Breast epithelium (tissue), 4 donors: ENCODE data around the gene PROCA1. TPM values are rescaled to one million over a fixed set of nuclear protein-coding genes. Genes with fewer than 3 reads are reported as not detected.

ENCODE experiments used
- DNase-seq, 2 donors: peaks; one replicate each; pipeline ENCODE4 v3.0.0-alpha.2; 2019; ENCODE audit warnings: low spot score in 2 of 2
- H3K27ac ChIP-seq, 2 donors: fragments of 200-600 bp; sonication (generic) in 1 of 2; one replicate each; pipeline ENCODE4 v1.5.1; 2016 to 2019; ENCODE audit warnings: mild to moderate bottlenecking in 1 of 2
- H3K27me3 ChIP-seq, 2 donors: fragments of 200-600 bp; sonication (generic) in 1 of 2; one replicate each; pipeline versions ENCODE4 v1.5.1 to v1.6.0; 2017 to 2019; ENCODE audit warnings: control low read depth in 1 of 2, mild to moderate bottlenecking in 1 of 2
- H3K36me3 ChIP-seq: fragments of 200-600 bp; one replicate; pipeline ENCODE4 v1.5.1; 2019
- H3K4me1 ChIP-seq, 2 donors: fragments of 200-600 bp; sonication (generic); one replicate each; pipeline ENCODE4 v1.5.1; 2016 to 2019; ENCODE audit warnings: control low read depth in 1 of 2
- H3K4me3 ChIP-seq, 3 donors: fragments of 200-600 bp; sonication (generic); 1 replicate in 2 of 3; 2 replicates in 1 of 3; pipeline ENCODE4 v1.5.1; 2016 to 2019; ENCODE audit warnings: mild to moderate bottlenecking in 3 of 3, moderate library complexity in 2 of 3
- H3K9me3 ChIP-seq, 2 donors: fragments of 200-600 bp; sonication (generic) in 1 of 2; one replicate each; pipeline ENCODE4 v1.5.1; 2016 to 2019; ENCODE audit warnings: control low read depth in 1 of 2
- CTCF ChIP-seq, 3 donors: fragments of 450-650 bp; IDR thresholded peaks; one replicate each; pipeline ENCODE4 v1.5.1; 2016 to 2017; ENCODE audit warnings: antibody characterized with exemption in 3 of 3, mild to moderate bottlenecking in 3 of 3, moderate library complexity in 3 of 3
- POLR2A ChIP-seq: fragments of 450-650 bp; IDR thresholded peaks from one replicate; pipeline ENCODE4 v1.6.1; 2016; ENCODE audit warnings: antibody characterized with exemption, mild to moderate bottlenecking, moderate library complexity
- POLR2AphosphoS5 ChIP-seq, 3 donors: sonication (generic); formaldehyde crosslinking; IDR thresholded peaks; one replicate each; pipeline ENCODE4 v1.6.1; 2017; ENCODE audit warnings: antibody characterized with exemption in 3 of 3
- intact Hi-C: fragments of 100-400 bp; cut with DNase I; formaldehyde crosslinking; loops from one replicate; pipeline ENCODE4 v1.15.1; 2023; ENCODE audit warnings: low total_unique reads
- total RNA-seq, 3 donors: library from RNA; depleted of rRNA; stranded (reverse); fragments of >200 nt; gene quantifications; one replicate each; pipeline ENCODE4 v1.1.0, GENCODE V29; 2016

Gene PROCA1
- total RNA-seq, 3 donors from 2014 or later: 1.6 to 2.3 (median 1.6) TPM

GRCh38 chr17:28702026-28702751, 9.5 kb downstream of the PROCA1 start:
- Histone ChIP-seq H3K4me3 (no peak overlapping the region), H3K27me3 (no peaks in the 10 kb centered on the region), H3K36me3 (peaks cover 19% of the 10 kb centered on the region), H3K4me1 (no peaks in the 10 kb centered on the region), H3K27ac (no peak overlapping the region), H3K9me3 (no peaks in the 10 kb centered on the region)
- intact Hi-C loops: no loop called here
- TF ChIP-seq POLR2AphosphoS5 (IDR thresholded peaks at IDR 0.05) (no peak), POLR2A (no peak), CTCF (IDR thresholded peaks at IDR 0.05) (no peak)
- no peak for DNase-seq

DNA sequence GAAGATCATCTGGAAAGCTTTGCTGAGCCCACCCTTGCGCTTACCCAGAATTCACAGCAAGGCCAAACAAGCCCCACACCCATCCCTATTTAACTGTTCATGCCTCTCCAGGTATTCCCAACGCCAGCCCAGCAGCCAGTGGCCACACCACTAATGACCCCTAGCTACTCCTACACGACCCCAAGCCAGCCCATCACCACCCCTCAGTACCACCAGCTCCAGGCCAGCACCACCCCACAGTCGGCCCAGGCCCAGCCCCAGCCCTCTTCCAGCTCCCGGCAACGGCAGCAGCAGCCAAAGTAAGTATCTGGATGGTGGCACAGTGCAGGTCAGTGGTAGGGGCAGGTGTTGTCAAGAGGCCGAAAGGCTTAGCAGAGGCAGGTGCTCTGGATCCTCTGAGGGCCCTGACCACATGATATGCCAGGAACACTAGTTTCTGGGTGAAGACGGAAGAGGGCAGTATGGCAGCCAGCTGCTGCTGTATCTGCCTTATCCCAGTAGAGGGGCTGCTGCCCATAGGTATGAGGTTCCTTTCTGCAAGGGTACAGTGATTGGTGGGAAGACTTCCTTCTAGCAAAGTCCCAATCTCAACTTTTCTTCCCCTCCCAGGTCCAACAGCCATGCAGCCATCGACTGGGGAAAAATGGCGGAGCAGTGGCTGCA, 10.7 kb downstream of the PROCA1 start:
- DNase-seq: no peak
- Histone ChIP-seq H3K36me3 (peaks cover 19% of the 10 kb centered on the region), H3K27ac (no peak overlapping the region), H3K9me3 (no peaks in the 10 kb centered on the region), H3K4me3 (no peak overlapping the region), H3K27me3 (no peaks in the 10 kb centered on the region), H3K4me1 (no peaks in the 10 kb centered on the region)
- TF ChIP-seq CTCF (IDR thresholded peaks at IDR 0.05): no peak
- no peak for TF ChIP-seq POLR2A
- no peak for TF ChIP-seq POLR2AphosphoS5 (IDR thresholded peaks at IDR 0.05)
- intact Hi-C loops: no loop called here

DNA sequence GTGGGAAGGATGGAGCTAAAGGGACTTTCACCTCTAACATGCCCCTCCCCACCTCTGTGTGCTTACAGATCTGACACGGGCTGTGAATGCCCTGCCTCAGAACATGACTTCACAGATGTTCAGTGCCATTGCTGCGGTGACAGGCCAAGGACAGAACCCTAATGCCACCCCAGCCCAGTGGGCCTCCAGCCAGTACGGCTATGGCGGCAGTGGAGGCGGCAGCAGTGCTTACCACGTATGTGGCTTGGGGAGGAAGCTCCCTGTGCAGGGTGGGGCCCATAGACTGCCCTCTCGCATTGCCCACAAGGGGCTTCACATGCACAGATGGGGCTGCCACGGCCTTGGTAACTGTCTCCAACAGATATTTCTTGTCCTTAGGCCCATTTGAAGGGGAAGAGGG, 11.4 kb downstream of the PROCA1 start:
- H3K36me3 ChIP-seq: peaks cover 19% of the 10 kb centered on the region
- H3K27ac ChIP-seq: no peak overlapping the region
- DNase-seq: no peak
- H3K27me3 ChIP-seq: no peaks in the 10 kb centered on the region
- intact Hi-C loops: no loop called here
- H3K4me1 ChIP-seq: no peaks in the 10 kb centered on the region
- TF ChIP-seq POLR2A (no peak), POLR2AphosphoS5 (IDR thresholded peaks at IDR 0.05) (no peak), CTCF (IDR thresholded peaks at IDR 0.05) (no peak)
- H3K9me3 ChIP-seq: no peaks in the 10 kb centered on the region
- H3K4me3 ChIP-seq: no peak overlapping the region

DNA sequence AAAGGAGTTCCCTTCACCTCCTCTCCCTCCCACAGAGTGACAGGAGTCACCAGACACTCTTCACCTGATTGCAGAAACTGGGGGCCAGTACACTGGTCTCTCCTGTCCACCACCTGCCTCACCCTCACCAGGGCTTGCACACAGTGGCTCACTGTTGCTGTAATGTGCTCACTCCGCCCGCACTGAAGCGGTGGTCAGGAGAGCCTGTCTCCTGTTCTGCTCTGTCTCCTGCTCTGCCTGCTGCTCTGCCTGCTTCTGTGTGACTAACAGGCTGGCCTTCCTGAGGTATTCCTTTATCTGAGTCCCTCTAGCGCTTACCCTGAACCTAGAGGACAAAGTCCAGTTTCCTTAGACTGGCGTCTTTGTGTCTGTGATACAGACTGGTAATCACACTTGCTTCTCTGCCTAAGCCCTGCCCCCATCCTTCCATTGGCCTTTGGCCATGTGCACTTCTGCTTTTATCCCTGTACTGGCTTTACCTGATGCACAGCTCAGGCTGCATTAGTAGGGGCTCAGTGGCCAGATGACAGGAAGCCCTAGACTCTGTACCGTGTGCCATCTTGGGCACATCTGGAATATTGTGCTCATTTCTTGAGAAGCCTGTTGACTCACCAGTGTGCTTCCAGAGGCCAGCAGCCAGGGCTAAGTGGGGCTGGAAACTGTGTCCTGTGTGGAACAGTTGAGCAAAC, 13.3 kb downstream of the PROCA1 start:
- intact Hi-C loops: no loop called here
- no peak overlapping the region for H3K27ac ChIP-seq
- no peaks in the 10 kb centered on the region for H3K4me1 ChIP-seq
- TF ChIP-seq CTCF (IDR thresholded peaks at IDR 0.05): no peak
- TF ChIP-seq POLR2AphosphoS5 (IDR thresholded peaks at IDR 0.05): no peak
- TF ChIP-seq POLR2A: no peak
- no peak overlapping the region for H3K4me3 ChIP-seq
- DNase-seq: no peak
- H3K36me3 ChIP-seq: peaks cover 19% of the 10 kb centered on the region
- no peaks in the 10 kb centered on the region for H3K9me3 ChIP-seq
- no peaks in the 10 kb centered on the region for H3K27me3 ChIP-seq

DNA sequence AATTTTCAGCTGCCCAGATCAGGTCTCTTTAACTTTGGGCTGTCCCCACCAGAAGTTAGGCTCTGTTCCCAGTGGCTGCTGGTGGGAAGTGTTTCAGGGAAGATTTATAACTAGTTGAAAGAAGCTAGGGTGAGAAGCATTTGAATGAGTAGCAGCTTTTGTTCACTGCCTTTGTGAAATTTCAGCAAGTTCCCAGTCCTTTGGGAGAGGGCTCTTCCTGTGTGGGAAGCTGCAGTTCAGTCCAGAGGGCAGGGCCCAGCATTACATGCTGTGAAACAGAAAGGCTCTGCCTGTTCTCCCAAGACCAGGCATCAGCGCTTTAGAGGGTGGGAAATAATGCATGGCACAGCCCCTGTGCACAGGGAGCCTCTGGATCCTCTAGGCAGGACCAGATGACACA, 17.8 kb downstream of the PROCA1 start:
- no peaks in the 10 kb centered on the region for H3K9me3 ChIP-seq
- H3K4me1 ChIP-seq: no peaks in the 10 kb centered on the region
- no peaks in the 10 kb centered on the region for H3K27me3 ChIP-seq
- no peak overlapping the region for H3K27ac ChIP-seq
- peaks cover 22% of the 10 kb centered on the region for H3K36me3 ChIP-seq
- intact Hi-C loops: no loop called here
- TF ChIP-seq POLR2A (no peak), POLR2AphosphoS5 (IDR thresholded peaks at IDR 0.05) (no peak), CTCF (IDR thresholded peaks at IDR 0.05) (no peak)
- no peak for DNase-seq
- no peak overlapping the region for H3K4me3 ChIP-seq
